Type B pancreatic cell (in vitro differentiated cells): Measurements from ENCODE around the gene SHROOM1. TPM values are rescaled to one million over a fixed set of nuclear protein-coding genes. Genes with fewer than 3 reads are reported as not detected.

ENCODE experiments used
- DNase-seq: peaks from one replicate; pipeline ENCODE4 v3.0.0; 2021; ENCODE audit warnings: mixed read lengths; ENCODE audit not compliant: unreplicated experiment; ENCODE audit errors: extremely low spot score
- H3K27ac Mint-ChIP-seq: 2 replicates; pipeline ENCODE4 v1.8.0; 2021; ENCODE audit warnings: mild to moderate bottlenecking, mixed read lengths
- H3K27me3 Mint-ChIP-seq: 2 replicates; pipeline ENCODE4 v1.8.0; 2021; ENCODE audit warnings: mixed read lengths
- H3K36me3 Mint-ChIP-seq: 2 replicates; pipeline ENCODE4 v1.8.0; 2021; ENCODE audit warnings: mixed read lengths
- H3K4me1 Mint-ChIP-seq: one replicate; pipeline ENCODE4 v1.8.0; 2021; ENCODE audit warnings: mixed read lengths; ENCODE audit not compliant: unreplicated experiment
- H3K4me3 Mint-ChIP-seq: 2 replicates; pipeline ENCODE4 v1.8.0; 2021; ENCODE audit warnings: mild to moderate bottlenecking, mixed read lengths
- H3K9me3 Mint-ChIP-seq: 2 replicates; pipeline ENCODE4 v1.8.0; 2021; ENCODE audit warnings: mixed read lengths
- CTCF ChIP-seq: fragments of 200-600 bp; sonication (generic); conservative IDR thresholded peaks from 2 replicates; pipeline ENCODE4 v1.5.0; 2021; ENCODE audit warnings: antibody characterized with exemption, mild to moderate bottlenecking
- total RNA-seq: library from RNA; stranded (reverse); gene quantifications from 2 replicates; pipeline ENCODE4 v1.2.1, GENCODE V29; 2021; ENCODE audit warnings: low replicate concordance

SHROOM1 gene
- total RNA-seq, 1 donor from 2014 or later = 7.2 TPM

GRCh38 chr5:132849347-132849746 is 18.9 kb upstream of the SHROOM1 start:
- Mint-ChIP-seq H3K4me3 (no peak overlapping the region), H3K27me3 (peaks cover 2% of the 10 kb centered on the region), H3K9me3 (no peaks in the 10 kb centered on the region), H3K36me3 (no peaks in the 10 kb centered on the region), H3K27ac (no peak overlapping the region), H3K4me1 (peaks cover 3% of the 10 kb centered on the region)
- TF ChIP-seq CTCF = no peak
- no peak for DNase-seq

- Mint-ChIP-seq H3K4me3 (no peak overlapping the region), H3K9me3 (no peaks in the 10 kb centered on the region), H3K27ac (no peak overlapping the region), H3K36me3 (no peaks in the 10 kb centered on the region), H3K4me1 (no peaks in the 10 kb centered on the region), H3K27me3 (peaks cover 2% of the 10 kb centered on the region)
- TF ChIP-seq CTCF = no peak
- DNase-seq = no peak
Measured at GRCh38 chr5:132848270-132848669, 17.8 kb upstream of the SHROOM1 start.

GRCh38 chr5:132841305-132841704 is 10.9 kb upstream of the SHROOM1 start:
- no peak for DNase-seq
- TF ChIP-seq CTCF = no peak
- H3K27me3 Mint-ChIP-seq = peaks cover 3% of the 10 kb centered on the region

GRCh38 chr5:132840896-132841295 is 10.4 kb upstream of the SHROOM1 start:
- no peak overlapping the region for H3K4me3 Mint-ChIP-seq
- no peaks in the 10 kb centered on the region for H3K36me3 Mint-ChIP-seq
- H3K4me1 Mint-ChIP-seq = peaks cover 26% of the 10 kb centered on the region
- H3K27ac Mint-ChIP-seq = peak overlapping the region; percentile 90
- no peak for TF ChIP-seq CTCF
- H3K27me3 Mint-ChIP-seq = peaks cover 3% of the 10 kb centered on the region
- no peak for DNase-seq
- H3K9me3 Mint-ChIP-seq = no peaks in the 10 kb centered on the region

More at GRCh38 chr5:132841305-132841704, 10.9 kb upstream of the SHROOM1 start:
- H3K9me3 Mint-ChIP-seq = no peaks in the 10 kb centered on the region
- no peaks in the 10 kb centered on the region for H3K36me3 Mint-ChIP-seq
- H3K27ac Mint-ChIP-seq = no peak overlapping the region
- no peak overlapping the region for H3K4me3 Mint-ChIP-seq
- peaks cover 26% of the 10 kb centered on the region for H3K4me1 Mint-ChIP-seq

GRCh38 chr5:132840313-132840712 is 9.9 kb upstream of the SHROOM1 start:
- no peak for TF ChIP-seq CTCF
- Mint-ChIP-seq H3K9me3 (no peaks in the 10 kb centered on the region), H3K27ac (peak overlapping the region; percentile 90), H3K4me3 (no peak overlapping the region), H3K36me3 (no peaks in the 10 kb centered on the region), H3K4me1 (peaks cover 26% of the 10 kb centered on the region), H3K27me3 (peaks cover 3% of the 10 kb centered on the region)
- no peak for DNase-seq
